Measurements from ENCODE around the gene TASOR2.

DNA sequence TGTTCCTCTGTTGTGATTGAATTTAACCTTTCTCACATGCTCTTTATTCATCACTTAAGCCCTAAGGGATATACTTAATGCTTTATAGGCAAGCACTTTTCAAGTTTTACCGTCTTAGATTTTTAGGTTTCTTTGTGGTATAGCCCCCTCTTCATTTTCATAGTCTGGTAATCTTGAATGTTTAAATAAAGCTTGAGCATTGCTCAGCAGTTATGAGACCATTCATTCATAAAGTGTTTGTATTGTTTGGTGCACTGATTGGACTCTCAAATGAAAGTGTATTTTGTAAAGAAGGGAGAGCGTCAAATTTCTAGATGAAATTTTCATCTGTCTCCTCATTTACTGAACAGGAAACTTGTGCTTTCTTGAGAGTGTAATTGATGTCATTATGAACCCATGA, 25.2 kb downstream of the TASOR2 start:
- TF ChIP-seq GATA2 (IDR thresholded peaks at IDR 0.05; ENCODE audit: low read depth, low read length) (no peak), GATA3 (IDR thresholded peaks at IDR 0.05; ENCODE audit: low read depth, low read length) (no peak)

All from SH-SY5Y (cell line).